PC-3 (cell line): ENCODE results near the gene CNR2. TPM values are rescaled to one million over a fixed set of nuclear protein-coding genes. Genes with fewer than 3 reads are reported as not detected.

Experiments
- ATAC-seq: fragments of 200-7000 bp; cut with Tn5 transposase; 2 replicates; pipeline ENCODE4 v1.9.1; 2020; ENCODE audit warnings: mild to moderate bottlenecking, moderate library complexity
- BruUV-seq: library from RNA; stranded (reverse); fragments of 400-500 nt; replicated peaks from 2 replicates; lab custom pipeline; 2021; lab: Mats Ljungman, UMichigan
- CTCF ChIA-PET: fragments of 300-600 bp; sonication (Branson Sonifier 250); formaldehyde crosslinking; loops from one replicate; lab custom pipeline; 2022; ENCODE audit warnings: antibody characterized with exemption; lab: Charles Lee
- POLR2A ChIA-PET: fragments of 300-600 bp; sonication (Branson Sonifier 250); formaldehyde crosslinking; loops from one replicate; lab custom pipeline; 2022; ENCODE audit warnings: antibody characterized with exemption; ENCODE audit not compliant: unreplicated experiment; lab: Charles Lee
- DNase-seq: peaks from one replicate; pipeline ENCODE4 v3.0.0-alpha.2; 2015
- H2AFZ ChIP-seq: fragments of 300-600 bp; sonication (generic); 2 replicates; pipeline ENCODE4 v1.6.0; 2016; ENCODE audit warnings: antibody characterized with exemption, low read length
- H3F3A ChIP-seq: fragments of 300-600 bp; sonication (generic); one replicate; pipeline ENCODE4 v1.6.0; 2017; ENCODE audit warnings: antibody characterized with exemption, low read length, control low read depth, mild to moderate bottlenecking; ENCODE audit not compliant: unreplicated experiment
- H3K27ac ChIP-seq: fragments of 300-600 bp; sonication (generic); 2 replicates; pipeline ENCODE4 v1.5.1; 2016; ENCODE audit warnings: mild to moderate bottlenecking, low read length
- H3K27me3 ChIP-seq: fragments of 300-600 bp; sonication (generic); 2 replicates; pipeline ENCODE4 v1.6.1; 2016; ENCODE audit warnings: low read length, mixed read lengths
- H3K36me3 ChIP-seq: fragments of 300-600 bp; sonication (generic); 2 replicates; pipeline ENCODE4 v1.6.1; 2016; ENCODE audit warnings: low read depth, mixed run types, low read length, mixed read lengths
- H3K4me1 ChIP-seq: fragments of 300-600 bp; sonication (generic); 2 replicates; pipeline ENCODE4 v1.5.1; 2016; ENCODE audit warnings: low read length; ENCODE audit not compliant: insufficient read depth
- H3K4me2 ChIP-seq: fragments of 300-600 bp; sonication (generic); 2 replicates; pipeline ENCODE4 v1.6.0; 2016; ENCODE audit warnings: low read length
- H3K4me3 ChIP-seq: fragments of 300-600 bp; sonication (generic); 2 replicates; pipeline ENCODE4 v1.5.1; 2016; ENCODE audit warnings: mild to moderate bottlenecking, low read length, mixed read lengths
- H3K79me2 ChIP-seq: fragments of 300-600 bp; sonication (generic); 2 replicates; pipeline ENCODE4 v1.6.1; 2017; ENCODE audit warnings: low read length, mixed read lengths
- H3K9ac ChIP-seq: fragments of 300-600 bp; sonication (generic); 2 replicates; pipeline ENCODE4 v1.6.0; 2016; ENCODE audit warnings: mild to moderate bottlenecking, low read length
- H3K9me2 ChIP-seq: fragments of 300-600 bp; sonication (generic); replicated peaks from 2 replicates; pipeline ENCODE4 v1.6.1; 2016; ENCODE audit warnings: mixed run types, low read length, mixed read lengths
- H3K9me3 ChIP-seq: fragments of 300-600 bp; sonication (generic); 2 replicates; pipeline ENCODE4 v1.6.1; 2016; ENCODE audit warnings: low read length, mixed read lengths
- H4K20me1 ChIP-seq: fragments of 300-600 bp; sonication (generic); 2 replicates; pipeline ENCODE4 v1.6.1; 2016; ENCODE audit warnings: low read length, mixed read lengths
- CTCF ChIP-seq: fragments of 300-600 bp; sonication (generic); conservative IDR thresholded peaks from 2 replicates; pipeline ENCODE4 v1.5.1; 2017; ENCODE audit warnings: antibody characterized with exemption, low read depth, mild to moderate bottlenecking, low read length
- EZH2 ChIP-seq: fragments of 300-600 bp; sonication (generic); IDR thresholded peaks from one replicate; pipeline ENCODE4 v1.6.1; 2017; ENCODE audit warnings: antibody characterized with exemption, mild to moderate bottlenecking, low read length; ENCODE audit not compliant: unreplicated experiment
- EZH2phosphoT487 ChIP-seq: fragments of 300-600 bp; sonication (generic); IDR thresholded peaks from 2 replicates; pipeline ENCODE4 v1.6.1; 2018; ENCODE audit warnings: mild to moderate bottlenecking, antibody characterized with exemption, low read length, borderline replicate concordance
- intact Hi-C: fragments of 100-400 bp; cut with micrococcal nuclease; formaldehyde crosslinking; loops from 2 replicates; pipeline ENCODE4 v1.9.0; 2023
- total RNA-seq: library from RNA; depleted of rRNA; stranded (reverse); fragments of >200 nt; gene quantifications from 2 replicates; pipeline ENCODE4 v1.2.3, GENCODE V29; 2014

CNR2 gene
- total RNA-seq, 1 experiment from 2014 or later = not detected

- H2AFZ ChIP-seq = no peak overlapping the region
- no peaks in the 10 kb centered on the region for H3F3A ChIP-seq
- H3K9me2 ChIP-seq = no peaks in the 10 kb centered on the region
- no peaks in the 10 kb centered on the region for H3K27me3 ChIP-seq
- DNase-seq = no peak
- intact Hi-C loops = loop anchor here (5.0 kb wide), 1 partner anchor 113 kb away; the partner anchor contains the start of gene GALE
- no peaks in the 10 kb centered on the region for H3K9me3 ChIP-seq
- CTCF ChIA-PET = interaction anchor here (0.6 to 0.7 kb wide), 2 partner anchors 37 to 62 kb away, joined by 4 to 5 read pairs; no protein-coding TSS in a partner anchor
- TF ChIP-seq CTCF (no peak), EZH2phosphoT487 (no peak), EZH2 (no peak)
- no peaks in the 10 kb centered on the region for H3K36me3 ChIP-seq
- no peak overlapping the region for H3K4me2 ChIP-seq
- POLR2A ChIA-PET = no interaction called here
- no peaks in the 10 kb centered on the region for H4K20me1 ChIP-seq
- H3K27ac ChIP-seq = no peak overlapping the region
- BruUV-seq = no TSS peak
- no peaks in the 10 kb centered on the region for H3K79me2 ChIP-seq
- no peak overlapping the region for H3K4me3 ChIP-seq
- peaks cover 13% of the 10 kb centered on the region for H3K4me1 ChIP-seq
- no peak overlapping the region for H3K9ac ChIP-seq
- ATAC-seq = no peak
Measured at GRCh38 chr1:23915466-23915865, 2.3 kb upstream of the CNR2 start.

- ChIA-PET CTCF (interaction anchor here (0.6 to 0.7 kb wide), 2 partner anchors 38 to 62 kb away, joined by 4 to 5 read pairs; no protein-coding TSS in a partner anchor), POLR2A (no interaction called here)
- Histone ChIP-seq H3F3A (no peaks in the 10 kb centered on the region), H3K4me3 (no peak overlapping the region), H3K36me3 (no peaks in the 10 kb centered on the region), H3K4me2 (no peak overlapping the region), H3K79me2 (no peaks in the 10 kb centered on the region), H3K9me3 (no peaks in the 10 kb centered on the region), H2AFZ (no peak overlapping the region), H3K27ac (no peak overlapping the region), H3K9me2 (no peaks in the 10 kb centered on the region), H4K20me1 (no peaks in the 10 kb centered on the region), H3K27me3 (no peaks in the 10 kb centered on the region), H3K4me1 (peaks cover 7% of the 10 kb centered on the region), H3K9ac (no peak overlapping the region)
- ATAC-seq (no peak), DNase-seq (no peak)
- intact Hi-C loops = loop anchor here (5.0 kb wide), 1 partner anchor 113 kb away; the partner anchor contains the start of gene GALE
- no peak for TF ChIP-seq EZH2phosphoT487
- no peak for TF ChIP-seq CTCF
- TF ChIP-seq EZH2 = no peak
- BruUV-seq = no TSS peak
Measured at GRCh38 chr1:23914921-23915320, 1.8 kb upstream of the CNR2 start.

- Histone ChIP-seq H3K9me2 (no peaks in the 10 kb centered on the region), H3F3A (no peaks in the 10 kb centered on the region), H3K27ac (no peak overlapping the region), H2AFZ (no peak overlapping the region), H3K36me3 (no peaks in the 10 kb centered on the region), H3K27me3 (no peaks in the 10 kb centered on the region), H3K79me2 (no peaks in the 10 kb centered on the region), H3K4me1 (0 out of 2 replicates have a peak, but pooled peaks cover 5% of the 10 kb centered on the region), H3K9ac (no peak overlapping the region), H3K4me2 (no peak overlapping the region), H4K20me1 (no peaks in the 10 kb centered on the region), H3K9me3 (no peaks in the 10 kb centered on the region), H3K4me3 (no peak overlapping the region)
- no peak for TF ChIP-seq CTCF
- no peak for TF ChIP-seq EZH2phosphoT487
- no peak for TF ChIP-seq EZH2
- DNase-seq (no peak), ATAC-seq (no peak)
- ChIA-PET CTCF (no interaction called here), POLR2A (no interaction called here)
- intact Hi-C loops = no loop called here
- no TSS peak for BruUV-seq
Measured at GRCh38 chr1:23911921-23912320, 1.2 kb downstream of the CNR2 start.
